PC-9 (cell line): ENCODE results near the gene GRAP2.

ENCODE experiments used
- EZH2 ChIP-seq: fragments of 200-600 bp; sonication (generic); IDR thresholded peaks from 2 replicates; pipeline ENCODE4 v1.8.0; 2017; ENCODE audit warnings: antibody characterized with exemption, low read depth
- TF ChIP-seq, protein P1 (sequence below): fragments of 200-600 bp; sonication (generic); conservative IDR thresholded peaks from 2 replicates; pipeline ENCODE4 v1.6.1; 2017; ENCODE audit warnings: mixed run types, antibody characterized with exemption, mild to moderate bottlenecking, moderate library complexity

DNA sequence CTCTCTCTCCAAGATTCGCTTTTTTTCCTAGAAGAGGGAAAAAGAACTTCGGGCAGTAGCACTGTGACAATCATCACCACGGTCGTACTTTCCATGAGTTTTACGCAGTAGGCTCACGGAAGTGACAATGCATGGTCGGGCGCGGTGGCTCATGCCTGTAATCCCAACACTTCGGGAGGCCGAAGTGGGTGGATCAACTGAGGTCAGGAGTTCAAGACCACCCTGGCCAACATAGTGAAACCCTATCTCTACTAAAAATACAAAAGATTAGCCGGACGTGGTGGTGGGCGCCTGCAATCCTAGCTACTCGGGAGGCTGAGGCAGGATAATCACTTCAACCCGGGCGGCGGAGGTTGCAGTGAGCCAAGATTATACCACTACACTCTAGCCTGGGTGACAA lies 23.4 kb downstream of the GRAP2 start:
- TF ChIP-seq, protein P1, sequence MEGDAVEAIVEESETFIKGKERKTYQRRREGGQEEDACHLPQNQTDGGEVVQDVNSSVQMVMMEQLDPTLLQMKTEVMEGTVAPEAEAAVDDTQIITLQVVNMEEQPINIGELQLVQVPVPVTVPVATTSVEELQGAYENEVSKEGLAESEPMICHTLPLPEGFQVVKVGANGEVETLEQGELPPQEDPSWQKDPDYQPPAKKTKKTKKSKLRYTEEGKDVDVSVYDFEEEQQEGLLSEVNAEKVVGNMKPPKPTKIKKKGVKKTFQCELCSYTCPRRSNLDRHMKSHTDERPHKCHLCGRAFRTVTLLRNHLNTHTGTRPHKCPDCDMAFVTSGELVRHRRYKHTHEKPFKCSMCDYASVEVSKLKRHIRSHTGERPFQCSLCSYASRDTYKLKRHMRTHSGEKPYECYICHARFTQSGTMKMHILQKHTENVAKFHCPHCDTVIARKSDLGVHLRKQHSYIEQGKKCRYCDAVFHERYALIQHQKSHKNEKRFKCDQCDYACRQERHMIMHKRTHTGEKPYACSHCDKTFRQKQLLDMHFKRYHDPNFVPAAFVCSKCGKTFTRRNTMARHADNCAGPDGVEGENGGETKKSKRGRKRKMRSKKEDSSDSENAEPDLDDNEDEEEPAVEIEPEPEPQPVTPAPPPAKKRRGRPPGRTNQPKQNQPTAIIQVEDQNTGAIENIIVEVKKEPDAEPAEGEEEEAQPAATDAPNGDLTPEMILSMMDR = no peak
- no peak for TF ChIP-seq EZH2
